Colonic mucosa (tissue), 4 donors: Measurements from ENCODE around the gene MRC2. TPM values are rescaled to one million over a fixed set of nuclear protein-coding genes. Genes with fewer than 3 reads are reported as not detected.

Source experiments
- DNase-seq: peaks from one replicate; pipeline ENCODE4 v3.0.0-alpha.2; 2020
- H3K27ac ChIP-seq: fragments of 200-600 bp; one replicate; pipeline ENCODE4 v1.8.0; 2021
- H3K27me3 ChIP-seq: fragments of 200-600 bp; one replicate; pipeline ENCODE4 v1.8.0; 2021
- H3K36me3 ChIP-seq: fragments of 200-600 bp; one replicate; pipeline ENCODE4 v1.8.0; 2021
- H3K4me1 ChIP-seq: fragments of 200-600 bp; one replicate; pipeline ENCODE4 v1.8.0; 2021; ENCODE audit warnings: mild to moderate bottlenecking
- H3K4me3 ChIP-seq: fragments of 200-600 bp; one replicate; pipeline ENCODE4 v1.8.0; 2021
- H3K9ac ChIP-seq, 2 donors: one replicate each; pipeline ENCODE4 v1.7.0; 2013; ENCODE audit warnings: control low read depth in 2 of 2, low read depth in 2 of 2, low read length in 2 of 2
- H3K9me3 ChIP-seq: fragments of 200-600 bp; one replicate; pipeline ENCODE4 v1.8.0; 2021
- intact Hi-C: fragments of 100-400 bp; cut with DNase I; formaldehyde crosslinking; loops from one replicate; pipeline ENCODE4 v1.14.1; 2022
- total RNA-seq, 2 donors: library from RNA; stranded (reverse); fragmentation: NEBNext Ultra II Directional in 1 of 2; extraction: Animal tissue kit (Norgen Biotek cat#: 25700) in 1 of 2; gene quantifications; one replicate each; pipeline ENCODE4 v1.2.1, GENCODE V29; 2021
- TF ChIP-seq, protein P1 (sequence below): fragments of 200-600 bp; IDR thresholded peaks from one replicate; pipeline ENCODE4 v1.8.0; 2022; ENCODE audit warnings: antibody characterized with exemption, mild to moderate bottlenecking
- donor health status: healthy.
- donor health status: DM: no; HTN: no; CAD: no.
- donor health status: DM: no; HTN: no; CAD: no.

The MRC2 gene
- total RNA-seq, 2 donors from 2014 or later = 6.4 to 10.9 TPM

DNA sequence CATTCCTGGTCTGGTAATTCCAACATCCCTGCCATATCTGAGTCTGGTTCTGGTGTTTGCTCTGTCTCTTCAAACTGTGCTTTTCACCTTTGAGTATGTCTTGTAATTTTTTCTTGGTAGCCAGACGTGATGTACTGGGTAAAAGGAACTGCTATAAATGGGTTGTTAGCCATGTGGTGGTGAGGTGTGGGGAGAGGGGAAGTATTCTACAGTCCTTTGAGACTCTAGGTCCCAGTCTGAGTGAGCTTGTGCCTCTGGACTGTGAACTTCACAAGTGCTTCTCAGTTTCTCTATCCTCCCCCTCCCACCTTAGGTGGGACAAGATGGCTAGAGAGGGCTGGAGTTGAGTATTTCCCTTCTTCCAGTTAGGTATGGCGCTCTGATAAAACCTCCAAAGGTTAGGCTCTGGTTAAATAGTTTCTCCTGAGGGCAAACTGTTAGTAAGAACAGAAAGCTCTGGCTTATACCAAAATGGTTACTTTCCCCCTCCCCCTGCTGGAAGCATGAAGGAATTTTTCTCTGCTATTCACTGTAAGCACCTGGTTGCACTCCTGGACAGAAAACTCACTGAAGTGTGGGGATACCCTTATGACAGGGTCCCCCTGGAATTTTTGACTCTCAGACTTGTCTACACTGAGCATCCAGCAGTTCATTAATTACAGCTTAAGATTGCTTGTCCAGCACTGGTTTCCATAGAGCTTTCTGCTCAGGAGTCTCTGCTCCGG is 92.8 kb downstream of the MRC2 start:
- Histone ChIP-seq H3K36me3 (no peaks in the 10 kb centered on the region), H3K9me3 (no peaks in the 10 kb centered on the region), H3K27me3 (no peaks in the 10 kb centered on the region), H3K4me1 (no peaks in the 10 kb centered on the region), H3K27ac (no peak overlapping the region), H3K9ac (no peak overlapping the region), H3K4me3 (no peak overlapping the region)
- intact Hi-C loops = no loop called here
- TF ChIP-seq, protein P1, sequence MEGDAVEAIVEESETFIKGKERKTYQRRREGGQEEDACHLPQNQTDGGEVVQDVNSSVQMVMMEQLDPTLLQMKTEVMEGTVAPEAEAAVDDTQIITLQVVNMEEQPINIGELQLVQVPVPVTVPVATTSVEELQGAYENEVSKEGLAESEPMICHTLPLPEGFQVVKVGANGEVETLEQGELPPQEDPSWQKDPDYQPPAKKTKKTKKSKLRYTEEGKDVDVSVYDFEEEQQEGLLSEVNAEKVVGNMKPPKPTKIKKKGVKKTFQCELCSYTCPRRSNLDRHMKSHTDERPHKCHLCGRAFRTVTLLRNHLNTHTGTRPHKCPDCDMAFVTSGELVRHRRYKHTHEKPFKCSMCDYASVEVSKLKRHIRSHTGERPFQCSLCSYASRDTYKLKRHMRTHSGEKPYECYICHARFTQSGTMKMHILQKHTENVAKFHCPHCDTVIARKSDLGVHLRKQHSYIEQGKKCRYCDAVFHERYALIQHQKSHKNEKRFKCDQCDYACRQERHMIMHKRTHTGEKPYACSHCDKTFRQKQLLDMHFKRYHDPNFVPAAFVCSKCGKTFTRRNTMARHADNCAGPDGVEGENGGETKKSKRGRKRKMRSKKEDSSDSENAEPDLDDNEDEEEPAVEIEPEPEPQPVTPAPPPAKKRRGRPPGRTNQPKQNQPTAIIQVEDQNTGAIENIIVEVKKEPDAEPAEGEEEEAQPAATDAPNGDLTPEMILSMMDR = no peak
- DNase-seq = no peak

DNA sequence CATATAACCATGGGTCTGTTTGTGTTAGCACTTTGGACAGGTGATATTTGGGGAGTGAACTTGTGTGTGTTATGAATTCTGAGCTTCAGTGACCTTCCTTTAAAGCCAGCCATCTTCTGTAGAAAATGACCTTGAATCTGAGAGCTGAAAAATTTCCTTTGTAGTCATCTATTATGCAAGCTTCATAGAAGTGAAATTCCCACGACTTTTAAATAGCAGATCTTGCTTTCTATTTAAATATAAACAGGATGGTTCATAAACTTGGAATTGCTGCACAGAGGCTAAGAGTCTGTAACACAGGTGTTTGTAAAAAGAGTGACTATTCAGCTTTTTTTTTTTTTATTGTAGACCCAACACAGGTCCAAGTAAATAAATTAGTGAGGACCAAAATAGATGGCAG is 95.2 kb downstream of the MRC2 start:
- TF ChIP-seq, protein P1 = no peak
- H3K4me1 ChIP-seq = peaks cover 4% of the 10 kb centered on the region
- no peaks in the 10 kb centered on the region for H3K27me3 ChIP-seq
- no peak overlapping the region for H3K4me3 ChIP-seq
- intact Hi-C loops = no loop called here
- no peaks in the 10 kb centered on the region for H3K9me3 ChIP-seq
- no peak overlapping the region for H3K9ac ChIP-seq
- no peak for DNase-seq
- no peak overlapping the region for H3K27ac ChIP-seq
- no peaks in the 10 kb centered on the region for H3K36me3 ChIP-seq

DNA sequence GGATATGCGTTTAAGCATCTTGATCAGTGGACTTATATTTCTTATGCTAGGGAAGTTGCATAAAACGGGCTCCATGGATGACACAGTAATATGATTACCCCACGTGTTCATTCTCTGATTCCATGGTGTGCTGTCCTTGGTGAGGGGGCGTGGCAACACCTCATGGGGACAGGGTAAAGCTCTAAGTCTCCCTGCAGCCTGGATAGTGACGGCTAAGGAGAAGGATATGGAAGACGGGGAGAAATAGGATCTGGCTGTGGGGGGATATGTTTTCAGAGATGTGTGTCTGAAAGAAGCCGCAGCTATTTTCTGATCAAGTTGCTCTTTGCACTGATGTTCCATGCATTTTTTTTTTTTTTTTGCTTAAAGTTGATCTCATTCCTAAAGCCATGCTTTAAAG is 96.4 kb downstream of the MRC2 start:
- TF ChIP-seq, protein P1 = no peak
- Histone ChIP-seq H3K36me3 (no peaks in the 10 kb centered on the region), H3K9ac (no peak overlapping the region), H3K27ac (no peak overlapping the region), H3K4me3 (no peak overlapping the region), H3K9me3 (no peaks in the 10 kb centered on the region), H3K4me1 (peaks cover 4% of the 10 kb centered on the region), H3K27me3 (no peaks in the 10 kb centered on the region)
- intact Hi-C loops = no loop called here
- DNase-seq = no peak

DNA sequence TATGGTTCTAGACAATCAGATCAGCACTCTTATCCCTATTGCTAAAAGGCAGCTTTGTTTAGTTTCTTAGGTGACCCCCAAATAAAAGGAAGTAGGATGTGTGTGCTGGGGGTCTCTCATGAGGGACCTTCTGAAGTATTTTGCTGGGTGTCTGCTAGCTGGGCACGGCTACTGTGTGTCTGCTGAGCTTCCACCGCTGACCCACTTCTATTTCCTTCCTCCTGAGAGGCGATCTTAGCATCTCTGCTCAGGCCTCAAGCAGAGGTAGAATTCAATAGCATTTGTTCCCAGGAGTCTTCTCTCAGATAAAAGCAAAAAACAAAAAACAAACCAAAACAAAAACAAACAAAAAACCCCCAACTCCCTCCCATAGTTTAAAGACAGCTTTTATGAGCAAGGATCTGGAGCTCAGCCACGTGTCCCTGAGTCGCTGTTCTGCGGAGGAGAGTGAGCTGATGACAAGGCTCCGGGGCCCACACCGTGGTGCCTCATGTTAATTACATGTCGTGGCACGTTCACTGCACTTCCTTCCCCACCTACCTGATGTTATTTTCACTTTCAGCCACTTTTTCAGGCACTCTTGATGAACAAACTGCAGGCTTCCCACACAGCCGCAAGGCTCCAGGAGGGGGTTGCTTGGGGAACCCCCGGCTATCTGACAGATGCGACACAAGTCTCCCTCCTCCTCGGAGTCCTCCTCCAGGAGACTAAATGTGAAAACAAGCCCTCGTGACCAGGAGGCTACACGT is 97.1 kb downstream of the MRC2 start:
- Histone ChIP-seq H3K36me3 (no peaks in the 10 kb centered on the region), H3K27me3 (no peaks in the 10 kb centered on the region), H3K4me1 (peaks cover 4% of the 10 kb centered on the region), H3K9me3 (no peaks in the 10 kb centered on the region), H3K9ac (no peak overlapping the region), H3K27ac (no peak overlapping the region), H3K4me3 (no peak overlapping the region)
- intact Hi-C loops = no loop called here
- TF ChIP-seq, protein P1 = no peak
- no peak for DNase-seq

DNA sequence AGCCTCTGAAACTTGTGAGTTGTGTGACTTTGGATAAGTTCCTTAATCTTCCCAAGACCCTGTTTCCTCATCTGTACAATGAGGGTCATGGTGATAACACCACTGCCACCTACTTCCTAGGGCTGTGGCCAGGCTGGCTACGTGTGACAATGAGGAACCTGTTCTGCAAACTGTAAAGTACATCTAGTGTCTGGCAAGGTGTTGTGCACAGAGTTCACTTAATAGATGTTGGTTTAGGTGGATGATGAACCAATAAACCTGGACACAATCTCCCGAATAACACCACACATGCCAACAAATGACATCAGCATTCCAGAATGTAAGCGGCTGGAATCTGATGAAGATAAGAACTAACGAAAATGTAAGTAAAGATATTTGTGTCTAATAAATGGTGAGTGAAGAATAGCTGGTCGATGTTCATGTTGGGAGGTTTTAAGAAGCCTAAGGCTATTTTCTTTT is 98.3 kb downstream of the MRC2 start:
- no peak for DNase-seq
- Histone ChIP-seq H3K9me3 (no peaks in the 10 kb centered on the region), H3K27ac (no peak overlapping the region), H3K4me1 (peaks cover 4% of the 10 kb centered on the region), H3K27me3 (no peaks in the 10 kb centered on the region), H3K4me3 (no peak overlapping the region), H3K9ac (no peak overlapping the region), H3K36me3 (no peaks in the 10 kb centered on the region)
- intact Hi-C loops = no loop called here
- TF ChIP-seq, protein P1 = no peak
